SU-DHL-6 (cell line): Measurements from ENCODE around the gene KLHL15.

Experiments used
- H2AFZ ChIP-seq: fragments of 200-600 bp; sonication (generic); 2 replicates; pipeline ENCODE4 v1.6.1; 2014; ENCODE audit warnings: low read depth, mild to moderate bottlenecking, moderate library complexity, mixed read lengths, antibody characterized with exemption, low read length; ENCODE audit not compliant: severe bottlenecking
- H3F3A ChIP-seq: fragments of 200-600 bp; shearing (Covaris generic); 2 replicates; pipeline ENCODE4 v1.6.0; 2016; ENCODE audit warnings: antibody characterized with exemption, mild to moderate bottlenecking; ENCODE audit not compliant: insufficient read depth
- H3K27ac ChIP-seq: fragments of 200-600 bp; sonication (generic); 2 replicates; pipeline ENCODE4 v1.5.1; 2016; ENCODE audit warnings: low read depth, mild to moderate bottlenecking, low read length, moderate library complexity, mixed read lengths
- H3K27me3 ChIP-seq: fragments of 200-600 bp; sonication (generic), shearing (Covaris generic); 2 replicates; pipeline ENCODE4 v1.6.0; 2014; ENCODE audit warnings: mild to moderate bottlenecking, low read length
- H3K36me3 ChIP-seq: fragments of 200-600 bp; sonication (generic); 2 replicates; pipeline ENCODE4 v1.6.1; 2014; ENCODE audit warnings: mild to moderate bottlenecking, low read length, mixed read lengths
- H3K4me2 ChIP-seq: fragments of 300-600, 200-600 bp; shearing (Covaris generic), sonication (generic); 2 replicates; pipeline ENCODE4 v1.6.0; 2014; ENCODE audit warnings: low read length, low read depth, mild to moderate bottlenecking; ENCODE audit not compliant: poor library complexity, severe bottlenecking
- H3K4me3 ChIP-seq: fragments of 200-600 bp; sonication (generic); 2 replicates; pipeline ENCODE4 v1.5.1; 2014; ENCODE audit warnings: antibody characterized with exemption, low read length, mild to moderate bottlenecking, mixed read lengths; ENCODE audit not compliant: insufficient read depth, poor library complexity, severe bottlenecking
- H3K79me2 ChIP-seq: fragments of 200-600 bp; sonication (generic); 2 replicates; pipeline ENCODE4 v1.6.1; 2014; ENCODE audit warnings: mild to moderate bottlenecking, low read length, moderate library complexity; ENCODE audit not compliant: insufficient read depth
- H3K9ac ChIP-seq: fragments of 200-600 bp; sonication (generic); 2 replicates; pipeline ENCODE4 v1.7.0; 2014; ENCODE audit warnings: mild to moderate bottlenecking, low read length
- H3K9me2 ChIP-seq: fragments of 200-600 bp; sonication (generic); replicated peaks from 2 replicates; pipeline ENCODE4 v1.6.1; 2014; ENCODE audit warnings: low read length; ENCODE audit not compliant: insufficient read depth
- H3K9me3 ChIP-seq: fragments of 200-600 bp; sonication (generic); 2 replicates; pipeline ENCODE4 v1.6.1; 2014; ENCODE audit warnings: low read length, mixed read lengths; ENCODE audit not compliant: insufficient read depth
- H4K20me1 ChIP-seq: fragments of 200-600 bp; sonication (generic); 2 replicates; pipeline ENCODE4 v1.6.1; 2014; ENCODE audit warnings: low read depth, mild to moderate bottlenecking, antibody characterized with exemption, low read length, moderate library complexity, mixed read lengths
- CTCF ChIP-seq: fragments of 200-600 bp; sonication (generic); IDR thresholded peaks from one replicate; pipeline ENCODE4 v1.5.1; 2017; ENCODE audit warnings: antibody characterized with exemption, mild to moderate bottlenecking, low read length, moderate library complexity; ENCODE audit not compliant: insufficient read depth, poor library complexity, severe bottlenecking
- EZH2phosphoT487 ChIP-seq: fragments of 200-600 bp; sonication (generic), shearing (Covaris generic); conservative IDR thresholded peaks from 2 replicates; pipeline ENCODE4 v1.6.1; 2018; ENCODE audit warnings: mild to moderate bottlenecking, antibody characterized with exemption, low read length, moderate library complexity, mixed read lengths

KLHL15 gene

DNA sequence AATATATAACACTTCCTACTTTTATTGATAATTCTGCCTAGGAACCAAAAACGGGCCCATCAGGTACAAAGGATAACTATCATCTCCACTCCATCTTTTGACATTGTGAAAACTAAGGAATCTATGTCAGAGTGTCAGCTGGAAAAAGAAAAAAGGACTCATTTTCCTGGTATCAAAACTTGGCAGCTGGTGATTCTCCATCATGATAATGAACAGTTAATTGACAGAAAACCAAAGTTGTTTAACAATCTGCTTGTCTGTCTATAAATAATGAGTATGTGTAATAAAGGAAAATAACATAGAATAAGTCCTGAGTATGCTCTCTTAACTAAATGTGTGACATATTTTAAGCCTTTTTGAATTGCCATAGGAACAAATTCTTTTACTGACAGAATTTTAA is 87.8 kb downstream of the KLHL15 start:
- Histone ChIP-seq H3K9me2 (no peaks in the 10 kb centered on the region), H3K4me3 (no peak overlapping the region), H2AFZ (no peak overlapping the region), H3K9ac (no peak overlapping the region), H4K20me1 (no peaks in the 10 kb centered on the region), H3K36me3 (no peaks in the 10 kb centered on the region), H3F3A (no peaks in the 10 kb centered on the region), H3K27ac (no peak overlapping the region), H3K79me2 (no peaks in the 10 kb centered on the region), H3K9me3 (no peaks in the 10 kb centered on the region), H3K27me3 (no peaks in the 10 kb centered on the region), H3K4me2 (no peak overlapping the region)
- TF ChIP-seq EZH2phosphoT487 (no peak), CTCF (no peak)

DNA sequence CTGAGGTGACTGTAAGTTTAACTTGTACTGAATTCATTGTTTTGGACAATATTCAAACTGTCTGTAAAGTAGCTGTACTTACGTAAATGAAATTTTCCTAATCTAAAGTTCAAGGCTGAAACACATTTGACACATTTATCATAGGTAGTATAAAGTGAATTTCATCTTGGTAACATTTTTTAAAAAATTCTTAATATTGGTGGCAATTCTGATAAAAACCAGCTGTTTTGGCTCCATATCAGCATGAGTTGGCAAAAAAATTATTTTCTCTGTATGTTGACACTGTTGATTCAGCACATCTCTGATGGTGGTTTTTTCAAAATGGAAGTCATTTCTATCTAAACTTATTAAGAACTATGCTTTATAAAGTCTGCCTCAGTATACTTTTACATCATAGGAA is 88.3 kb downstream of the KLHL15 start:
- Histone ChIP-seq H3K27me3 (no peaks in the 10 kb centered on the region), H3K4me2 (no peak overlapping the region), H3F3A (no peaks in the 10 kb centered on the region), H3K9me3 (no peaks in the 10 kb centered on the region), H3K79me2 (no peaks in the 10 kb centered on the region), H3K36me3 (no peaks in the 10 kb centered on the region), H3K9ac (no peak overlapping the region), H3K9me2 (no peaks in the 10 kb centered on the region), H4K20me1 (no peaks in the 10 kb centered on the region), H3K4me3 (no peak overlapping the region), H2AFZ (no peak overlapping the region), H3K27ac (no peak overlapping the region)
- TF ChIP-seq CTCF: no peak
- TF ChIP-seq EZH2phosphoT487: no peak

- H3K4me3 ChIP-seq: no peak overlapping the region
- no peaks in the 10 kb centered on the region for H3F3A ChIP-seq
- TF ChIP-seq CTCF: no peak
- TF ChIP-seq EZH2phosphoT487: no peak
- H3K27ac ChIP-seq: no peak overlapping the region
- no peaks in the 10 kb centered on the region for H3K36me3 ChIP-seq
- H2AFZ ChIP-seq: no peak overlapping the region
- H3K9ac ChIP-seq: no peak overlapping the region
- H3K9me3 ChIP-seq: no peaks in the 10 kb centered on the region
- no peaks in the 10 kb centered on the region for H4K20me1 ChIP-seq
- no peaks in the 10 kb centered on the region for H3K9me2 ChIP-seq
- H3K27me3 ChIP-seq: no peaks in the 10 kb centered on the region
- no peak overlapping the region for H3K4me2 ChIP-seq
- no peaks in the 10 kb centered on the region for H3K79me2 ChIP-seq
Observed at GRCh38 chrX:23937100-23937499, 89.9 kb downstream of the KLHL15 start.

GRCh38 chrX:23936180-23936579 is 90.8 kb downstream of the KLHL15 start:
- no peaks in the 10 kb centered on the region for H3K36me3 ChIP-seq
- H3K9me3 ChIP-seq: no peaks in the 10 kb centered on the region
- H3F3A ChIP-seq: no peaks in the 10 kb centered on the region
- no peak overlapping the region for H3K27ac ChIP-seq
- H3K4me3 ChIP-seq: no peak overlapping the region
- TF ChIP-seq EZH2phosphoT487 (no peak), CTCF (no peak)
- no peaks in the 10 kb centered on the region for H3K27me3 ChIP-seq
- H2AFZ ChIP-seq: no peak overlapping the region
- no peaks in the 10 kb centered on the region for H4K20me1 ChIP-seq
- no peak overlapping the region for H3K4me2 ChIP-seq
- no peak overlapping the region for H3K9ac ChIP-seq
- H3K79me2 ChIP-seq: no peaks in the 10 kb centered on the region
- H3K9me2 ChIP-seq: no peaks in the 10 kb centered on the region
